DMS79 treated with DMSO at 0.1 percent for 48 hours (cell line): Measurements from ENCODE around the gene AMY2B.
"Not testable (repeated sequence)": the region's sequence is repeated elsewhere in the genome, so short reads cannot be mapped to it uniquely, and the experiment has no call there.

Experiments used
- DNase-seq: peaks from one replicate; lab custom pipeline; 2025; lab: John Stamatoyannopoulos, UW

AMY2B gene

DNA sequence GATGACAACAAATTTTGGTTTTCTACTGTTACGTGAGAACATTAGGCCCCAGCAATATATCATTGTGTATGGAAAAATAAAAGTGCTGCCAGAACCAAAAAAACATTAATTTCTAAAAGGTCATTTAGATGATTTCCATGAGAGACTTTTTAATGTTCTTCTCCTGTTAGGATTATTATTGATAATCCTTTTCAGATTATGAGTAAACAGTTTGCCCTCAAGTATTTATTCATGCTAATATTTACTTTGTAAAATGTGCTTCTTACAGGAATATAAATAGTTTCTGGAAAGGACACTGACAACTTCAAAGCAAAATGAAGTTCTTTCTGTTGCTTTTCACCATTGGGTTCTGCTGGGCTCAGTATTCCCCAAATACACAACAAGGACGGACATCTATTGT lies at the start of gene AMY2B:
Gene AMY2B, plus strand, starts transcription at position 301 of the 400 bp plus-strand sequence. Its CDS starts 14 bp downstream, at position 315.
- DNase-seq: not testable (repeated sequence)

DNA sequence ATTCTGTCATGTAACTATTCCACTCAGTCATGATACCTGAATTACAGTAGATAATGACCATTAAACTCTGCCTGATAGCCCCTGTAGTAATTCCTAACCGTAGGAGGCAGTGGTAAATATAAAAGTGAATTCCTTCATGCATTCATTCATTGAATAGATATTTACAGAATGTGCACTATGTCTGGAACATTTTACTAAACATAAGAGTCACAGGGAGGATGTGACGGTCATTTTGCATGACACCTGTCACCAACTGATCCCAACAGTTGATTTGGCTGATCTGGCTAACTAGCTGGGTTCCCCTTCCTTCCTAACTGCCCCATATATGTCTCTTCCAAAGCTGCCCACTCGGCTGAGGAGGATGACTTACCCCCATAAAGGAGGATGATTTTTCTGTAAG lies 48.0 kb upstream of the AMY2B start:
- DNase-seq: no peak

DNA sequence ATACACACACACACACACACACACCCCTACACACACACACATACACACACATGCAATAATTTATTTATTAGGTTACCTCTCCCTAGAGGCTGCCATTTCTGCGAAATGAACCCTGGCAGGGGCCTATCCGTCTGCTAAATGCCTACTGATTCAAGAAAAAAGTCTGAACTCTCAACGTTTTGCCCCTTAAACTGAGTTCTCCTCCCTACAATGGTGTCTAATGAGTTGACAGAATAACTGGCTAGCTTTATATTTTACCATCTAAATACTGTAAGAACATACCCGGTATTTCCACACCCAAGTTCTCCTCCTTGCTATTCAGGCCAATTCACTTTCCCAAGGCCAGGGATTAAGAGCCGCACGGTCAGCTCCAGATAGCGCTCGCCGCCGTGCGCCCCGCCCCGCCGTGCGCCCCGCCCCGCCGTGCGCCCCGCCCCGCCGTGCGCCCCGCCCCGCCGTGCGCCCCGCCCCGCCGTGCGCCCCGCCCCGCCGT lies 46.2 kb upstream of the AMY2B start:
- peak; percentile 20 for DNase-seq

DNA sequence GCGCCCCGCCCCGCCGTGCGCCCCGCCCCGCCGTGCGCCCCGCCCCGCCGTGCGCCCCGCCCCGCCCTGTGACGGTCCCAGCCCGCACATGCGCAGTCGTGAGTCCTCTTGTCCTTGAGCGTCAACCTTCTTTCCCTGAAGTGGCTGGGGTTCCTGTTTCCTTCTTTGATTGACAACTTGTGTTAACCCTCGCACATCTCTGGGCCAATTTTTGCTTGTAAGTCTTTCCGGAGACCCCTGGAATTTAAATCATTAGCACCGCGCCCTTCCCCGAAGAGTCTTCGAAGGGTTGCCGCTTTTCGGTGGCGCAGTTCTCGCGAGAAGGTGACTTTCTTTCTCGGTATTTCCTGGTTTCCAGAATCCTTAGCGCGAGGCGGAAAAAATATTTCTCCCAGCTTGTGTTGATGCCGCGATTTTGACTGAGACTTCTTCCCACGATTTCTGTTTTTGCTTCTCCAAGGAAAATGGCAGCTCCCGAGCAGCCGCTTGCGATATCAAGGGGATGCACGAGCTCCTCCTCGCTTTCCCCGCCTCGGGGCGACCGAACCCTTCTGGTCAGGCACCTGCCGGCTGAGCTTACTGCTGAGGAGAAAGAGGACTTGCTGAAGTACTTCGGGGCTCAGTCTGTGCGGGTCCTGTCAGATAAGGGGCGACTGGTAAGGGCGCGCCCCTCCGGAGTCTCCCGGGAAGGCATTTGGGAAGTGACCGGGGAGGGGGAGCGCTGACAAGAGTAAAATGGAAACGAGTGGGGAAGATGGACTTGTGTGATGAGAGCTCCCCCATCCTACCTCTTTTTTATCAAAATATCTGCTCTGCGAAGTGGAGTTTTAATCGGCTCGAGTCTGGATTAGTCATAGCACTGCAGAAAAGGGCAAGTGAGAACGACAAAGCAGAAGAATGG lies 45.5 kb upstream of the AMY2B start, which contains the start of gene RNPC3:
Gene RNPC3, plus strand, starts transcription at position 93 of the 901 bp plus-strand sequence. Its CDS starts 372 bp downstream, at position 465.
- peak; percentile 79 for DNase-seq

DNA sequence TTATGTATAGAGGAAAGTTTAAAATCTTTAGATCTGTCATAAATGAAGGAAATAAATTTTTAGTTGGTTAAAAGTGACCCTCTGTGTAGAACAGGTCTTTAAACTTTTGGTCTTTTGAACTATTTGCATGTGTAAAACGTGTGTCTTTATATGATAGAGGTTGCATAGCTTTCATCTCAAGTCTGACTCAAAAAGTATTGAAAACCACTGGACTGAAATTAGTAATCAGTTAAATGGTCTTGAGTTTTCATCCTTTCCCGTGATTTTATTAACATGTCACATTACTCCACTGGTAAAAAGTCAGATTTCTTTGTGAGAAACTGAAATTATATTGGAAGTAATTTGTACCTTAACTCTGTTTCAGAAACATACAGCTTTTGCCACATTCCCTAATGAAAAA lies 44.1 kb upstream of the AMY2B start:
- no peak for DNase-seq

DNA sequence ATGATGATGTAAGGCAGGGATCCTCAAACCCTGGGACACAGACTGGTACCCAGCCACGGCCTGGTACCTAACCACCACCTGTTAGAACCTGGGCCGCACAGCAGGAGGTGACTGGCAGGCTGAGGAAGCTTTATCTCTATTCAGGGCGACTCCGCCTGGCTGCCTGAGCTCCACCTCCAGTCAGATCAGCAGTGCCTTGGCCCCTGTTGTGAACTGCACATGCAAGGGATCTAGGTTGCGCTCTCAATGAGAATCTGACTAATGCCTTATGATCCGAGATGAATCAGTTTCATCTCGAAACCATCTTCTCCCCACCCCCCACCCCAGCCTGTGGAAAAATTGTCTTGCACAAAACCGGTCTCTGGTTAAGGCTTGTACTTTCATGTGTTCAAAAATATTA lies 41.6 kb upstream of the AMY2B start:
- no peak for DNase-seq

DNA sequence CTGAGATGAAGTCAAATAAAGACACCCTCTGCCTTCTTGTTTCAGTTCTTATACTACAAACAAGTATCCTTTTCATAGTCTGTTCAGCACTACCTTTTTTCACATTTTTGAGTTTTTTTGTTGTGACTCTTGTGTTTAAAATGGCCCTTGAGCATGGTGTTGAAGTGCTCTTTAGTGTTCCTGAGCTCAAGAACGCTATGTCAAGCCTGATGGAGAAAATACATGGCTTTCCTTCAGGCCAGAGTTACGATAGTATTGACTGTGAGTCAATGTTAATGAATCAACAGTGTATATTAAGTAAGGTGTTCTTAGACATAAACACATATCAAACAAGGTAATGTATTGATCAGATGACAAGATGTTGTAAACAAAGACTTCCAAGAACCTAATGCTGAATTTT lies 33.2 kb upstream of the AMY2B start:
- no peak for DNase-seq

DNA sequence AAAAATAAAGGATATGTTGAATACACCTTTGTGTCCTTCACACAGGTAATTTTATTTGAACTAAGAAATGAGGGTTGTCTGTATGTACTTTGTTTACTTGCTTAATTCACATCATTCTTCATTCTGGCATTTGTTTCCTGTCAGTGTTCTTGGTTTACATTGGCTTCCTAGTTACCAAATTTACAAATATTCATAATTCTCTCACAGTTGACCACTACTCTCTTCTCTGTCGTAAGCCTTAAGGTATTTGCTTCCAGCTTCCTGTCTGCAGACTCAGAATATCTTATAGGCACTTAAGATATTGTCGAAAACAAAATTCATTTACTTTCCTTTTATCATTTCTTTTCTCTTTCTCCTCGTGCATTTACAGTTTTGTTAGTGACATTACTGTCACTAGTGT lies 30.0 kb upstream of the AMY2B start:
- DNase-seq: no peak

DNA sequence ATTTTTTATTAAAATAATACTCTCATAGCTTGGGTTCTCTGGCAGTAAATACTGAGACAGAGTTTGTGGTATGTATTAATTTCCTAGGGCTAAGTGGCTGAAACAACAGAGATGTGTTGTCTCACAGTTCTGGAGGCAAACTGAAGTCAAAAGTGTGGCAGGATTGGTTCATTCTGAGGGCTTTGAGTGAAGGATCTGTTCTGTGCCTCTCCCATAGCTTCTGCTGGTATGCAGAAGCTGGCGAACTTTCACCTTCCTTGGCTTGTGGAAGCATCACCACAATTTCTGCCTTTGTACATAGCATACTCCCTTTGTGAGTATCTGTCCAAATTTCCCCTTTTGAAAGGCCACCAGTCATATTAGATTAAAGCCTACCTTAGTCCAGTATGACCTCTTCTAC lies 24.9 kb upstream of the AMY2B start:
- DNase-seq: no peak

DNA sequence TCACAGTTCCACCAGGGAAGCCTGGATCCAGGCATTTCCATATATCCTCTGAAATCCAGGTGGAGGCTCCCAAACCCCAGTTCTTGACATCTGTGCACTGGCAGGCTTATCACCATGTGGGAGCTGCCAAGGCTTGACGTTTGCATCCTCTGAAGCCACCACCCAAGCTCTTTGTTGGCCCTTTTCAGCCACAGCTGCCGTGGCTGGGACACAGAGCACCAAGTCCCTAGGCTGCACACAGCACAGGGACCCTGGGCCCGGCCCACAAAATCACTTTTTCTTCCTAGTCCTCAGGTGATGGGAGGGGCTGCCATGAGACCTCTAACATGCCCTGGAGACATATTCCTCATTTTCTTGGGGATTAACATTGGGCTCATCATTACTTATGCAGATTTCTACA lies 23.5 kb upstream of the AMY2B start:
- DNase-seq: no peak

DNA sequence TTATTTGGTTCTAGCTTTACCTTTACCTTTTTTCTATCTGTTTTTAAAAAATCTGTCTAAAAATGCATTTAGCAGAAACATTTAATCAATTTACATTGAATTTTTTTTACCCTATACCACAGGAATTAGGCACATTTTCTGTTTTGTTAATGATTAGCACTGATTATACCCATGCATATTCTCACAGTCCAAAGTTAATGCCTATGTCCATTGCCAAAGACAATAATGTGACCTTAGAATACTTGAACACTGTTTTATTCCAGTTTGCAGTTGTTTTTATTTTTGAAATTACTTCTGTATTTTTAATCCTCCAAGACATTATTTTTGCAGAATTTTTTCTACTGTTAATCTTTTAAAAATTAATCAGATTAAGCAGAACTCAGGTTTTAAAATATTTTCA lies 11.0 kb upstream of the AMY2B start:
- DNase-seq: no peak

DNA sequence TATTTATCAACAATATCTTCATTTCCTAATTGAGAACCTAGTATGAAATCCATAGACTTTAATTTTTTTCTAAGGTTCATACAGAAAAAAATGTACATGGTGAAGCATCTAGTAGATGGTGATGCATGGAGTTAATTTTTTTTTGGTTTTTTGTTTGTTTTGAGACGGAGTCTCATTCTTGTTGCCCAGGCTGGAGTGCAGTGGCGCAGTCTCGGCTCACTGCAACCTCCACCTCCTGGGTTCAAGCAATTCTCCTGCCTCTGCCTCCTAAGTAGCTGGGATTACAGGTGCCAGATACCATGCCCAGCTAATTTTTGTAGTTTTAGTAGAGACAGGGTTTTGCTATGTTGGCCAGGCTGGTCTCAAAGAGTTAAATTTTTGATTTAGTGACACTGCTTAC lies 10.3 kb upstream of the AMY2B start:
- DNase-seq: not testable (repeated sequence)

DNA sequence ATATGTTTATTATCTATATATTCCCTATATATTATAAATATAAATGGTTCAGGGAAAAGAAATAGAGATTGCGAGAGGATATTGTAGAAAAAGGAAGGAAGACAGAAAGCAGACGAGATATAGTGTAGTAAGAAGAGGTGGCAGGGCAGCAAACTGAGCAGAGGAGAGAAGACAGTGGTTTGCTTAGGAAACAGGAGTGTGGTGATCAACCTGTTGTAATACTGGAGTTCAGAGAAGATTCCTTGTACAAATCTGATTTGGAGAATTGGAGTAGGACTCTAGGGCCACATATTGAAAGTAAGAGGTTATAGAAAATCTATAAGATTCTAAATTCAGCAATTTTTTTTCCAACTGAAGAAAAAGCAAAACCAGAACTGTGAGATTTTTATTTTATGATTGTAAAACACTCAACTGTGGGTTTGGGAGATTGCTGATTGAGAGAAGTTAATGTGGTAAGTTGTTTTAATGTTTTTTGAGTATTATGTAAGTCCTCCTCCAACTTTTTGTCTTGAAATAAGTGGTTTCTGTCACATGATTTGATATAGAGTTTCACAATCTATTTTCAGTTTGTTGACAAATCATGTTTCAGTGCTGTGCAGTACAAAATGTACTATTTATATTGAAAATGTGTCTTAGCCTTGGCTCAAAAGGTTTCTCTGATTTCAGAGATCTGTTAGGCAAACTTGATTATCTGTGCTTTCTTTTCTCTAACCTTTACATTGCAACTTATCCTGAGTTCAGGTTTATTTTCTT lies 9.6 kb upstream of the AMY2B start:
- DNase-seq: no peak

DNA sequence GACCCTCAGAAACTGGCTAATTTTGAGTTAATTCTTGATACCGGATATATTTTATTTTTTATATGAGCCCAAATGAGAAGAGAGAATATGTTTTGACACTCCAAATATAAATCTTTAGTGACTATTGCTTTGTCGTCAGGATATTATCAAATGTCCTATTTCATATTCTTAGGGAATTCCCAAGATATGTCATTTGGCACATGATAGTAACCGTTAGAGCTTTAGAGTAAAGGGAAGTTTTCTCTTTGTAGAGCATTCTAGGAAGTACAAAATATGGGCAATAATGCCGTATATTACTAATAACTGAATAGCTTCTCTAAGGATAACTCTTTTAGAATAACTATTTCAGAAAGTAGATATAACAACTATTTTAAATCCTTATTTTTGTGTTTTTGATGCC lies 8.3 kb upstream of the AMY2B start:
- DNase-seq: no peak

DNA sequence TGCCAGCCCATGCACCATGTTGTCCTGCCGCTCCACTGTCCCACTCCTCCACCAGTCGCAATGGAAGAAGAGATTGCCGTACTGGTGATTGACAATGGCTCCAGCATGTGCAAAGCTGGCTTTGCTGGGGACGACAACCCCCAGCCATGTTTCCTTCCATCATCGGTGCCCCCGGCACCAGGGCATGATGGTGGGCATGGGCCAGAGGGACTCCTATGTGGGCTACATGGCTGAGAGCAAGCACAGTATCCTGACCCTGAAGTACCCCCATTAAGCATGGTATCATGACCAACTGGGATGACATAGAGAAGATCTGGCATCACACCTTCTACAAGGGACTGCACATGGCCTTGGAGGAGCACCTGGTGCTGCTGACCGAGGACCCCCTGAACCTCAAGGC lies 1.9 kb upstream of the AMY2B start:
- DNase-seq: no peak

DNA sequence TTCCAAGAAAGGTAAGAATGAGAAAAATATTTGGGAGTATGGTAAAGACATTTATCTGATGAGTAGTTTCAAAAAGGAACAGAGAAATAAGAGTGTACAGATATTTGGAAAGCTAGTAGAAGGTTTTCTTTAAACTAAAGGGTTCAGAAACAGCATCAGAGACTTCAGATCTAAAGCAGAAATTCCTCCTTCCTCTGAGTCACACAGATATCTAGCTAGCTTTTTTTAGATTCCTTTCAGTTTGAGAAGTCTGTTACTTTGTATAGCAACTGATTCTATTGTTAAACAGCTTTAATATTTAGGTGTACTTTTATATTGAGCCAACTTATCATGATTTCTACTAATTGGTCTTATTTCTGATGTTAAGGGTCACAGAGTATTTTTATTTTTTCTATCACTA lies 4.7 kb downstream of the AMY2B start:
- no peak for DNase-seq

DNA sequence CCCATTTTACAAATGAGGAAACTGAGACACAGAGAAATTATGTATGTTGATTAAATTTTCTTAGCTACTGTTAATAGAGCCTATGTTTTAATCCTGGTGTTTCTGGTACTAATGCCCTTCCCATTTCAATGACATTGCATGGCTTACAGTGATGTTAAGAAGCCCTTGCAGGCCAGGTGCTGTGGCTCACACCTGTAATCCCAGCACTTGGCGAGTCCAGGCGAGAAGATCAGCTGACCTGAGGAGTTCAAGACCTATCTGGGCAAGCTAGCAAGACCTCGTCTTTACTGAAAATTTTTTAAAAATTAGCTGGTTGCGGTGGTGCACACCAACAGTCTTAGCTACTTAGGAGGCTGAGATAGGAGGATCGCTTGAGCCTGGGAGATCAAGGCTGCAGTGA lies 5.4 kb downstream of the AMY2B start:
- not testable (repeated sequence) for DNase-seq

DNA sequence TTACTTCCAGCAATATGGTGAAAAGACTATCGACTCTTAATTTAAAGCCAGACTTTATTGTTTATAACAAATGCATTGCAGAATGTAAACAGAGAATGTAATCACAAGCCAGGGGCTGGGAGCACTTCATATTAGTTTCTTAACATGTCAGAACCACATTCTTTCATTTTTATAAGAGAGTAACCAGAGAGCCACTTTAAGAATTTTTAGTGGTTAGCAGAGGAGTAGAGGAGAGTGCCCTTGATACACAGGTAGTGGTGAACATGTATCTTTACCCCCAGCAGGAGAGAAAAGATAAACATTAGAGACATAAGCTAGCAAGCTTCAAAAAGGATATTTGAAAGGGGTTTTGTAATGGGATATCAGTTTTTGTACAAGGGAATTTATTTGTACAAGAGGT lies 11.1 kb downstream of the AMY2B start:
- DNase-seq: peak; percentile 96

DNA sequence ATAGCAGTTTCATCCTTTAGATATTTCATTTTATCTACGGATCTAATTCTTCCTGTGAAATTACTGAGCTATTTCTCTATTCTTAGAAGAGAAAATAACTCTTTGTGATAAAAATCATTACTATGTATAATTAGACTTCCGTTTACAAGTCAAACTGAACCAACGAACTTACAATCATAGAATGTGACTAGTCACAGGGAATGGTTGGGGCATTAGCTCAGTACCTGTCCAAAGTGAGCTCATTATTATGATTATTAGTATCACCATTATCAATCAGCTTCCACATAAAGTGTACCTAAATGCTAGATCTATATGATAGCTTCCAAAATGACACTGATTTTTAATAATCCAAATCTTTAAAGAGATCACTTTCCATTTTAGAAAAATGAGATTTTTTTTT lies 12.5 kb downstream of the AMY2B start:
- DNase-seq: no peak

DNA sequence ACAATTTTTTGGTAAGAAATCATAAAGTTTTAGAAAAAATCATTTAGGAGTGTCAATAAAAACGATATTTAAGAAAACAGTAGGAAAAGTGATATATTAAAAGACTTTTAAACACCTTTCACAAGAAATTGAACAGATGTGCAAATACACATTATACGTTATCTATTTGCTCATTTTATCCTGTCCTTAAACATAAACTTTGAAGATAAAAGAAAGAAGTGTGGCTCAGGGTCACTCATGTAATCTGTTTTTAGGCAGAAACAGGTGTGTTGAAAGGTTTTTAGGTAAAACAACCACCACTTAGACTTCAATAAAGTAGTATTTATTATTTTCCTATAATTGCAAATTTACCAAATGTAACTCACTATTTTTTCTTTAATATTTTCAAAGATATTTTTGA lies 13.1 kb downstream of the AMY2B start:
- DNase-seq: no peak

DNA sequence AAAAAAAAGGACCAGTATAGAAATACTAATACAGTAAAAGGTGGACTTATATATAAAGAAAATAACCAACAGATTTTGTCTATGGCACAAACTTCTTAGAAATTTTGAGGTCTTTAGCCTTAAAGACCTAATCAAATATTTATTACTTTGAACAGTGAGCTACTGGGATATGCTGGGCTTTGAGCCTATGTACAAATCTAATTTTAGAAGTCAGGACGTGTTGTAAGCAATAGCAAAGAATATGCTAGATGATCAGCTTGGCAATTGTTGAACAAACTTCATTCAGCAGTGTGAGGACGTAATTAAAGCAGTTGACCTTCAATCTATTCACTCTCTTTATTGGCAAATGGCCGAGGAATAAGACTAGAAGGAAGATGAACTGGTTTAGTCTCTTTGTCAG lies 31.4 kb downstream of the AMY2B start:
- not testable (repeated sequence) for DNase-seq

DNA sequence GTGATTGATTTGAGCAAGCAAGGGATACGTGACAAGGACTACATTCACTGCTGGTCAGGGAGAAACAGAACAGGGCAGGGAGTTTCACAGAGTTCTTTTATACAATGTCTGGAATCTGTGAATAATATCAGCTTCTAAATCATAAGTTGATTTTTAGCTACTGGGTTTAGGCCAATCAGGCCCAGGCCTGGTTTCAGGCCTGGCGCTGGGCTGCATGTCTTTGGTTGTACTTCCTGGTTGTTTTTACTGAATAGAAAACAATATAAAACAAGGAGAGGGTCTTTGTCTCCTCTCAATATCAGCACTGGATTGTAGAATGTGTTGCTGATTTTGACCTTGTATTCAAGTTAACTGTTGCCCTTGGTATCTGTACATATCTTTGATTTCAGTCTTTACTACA lies 45.0 kb downstream of the AMY2B start:
- no peak for DNase-seq

DNA sequence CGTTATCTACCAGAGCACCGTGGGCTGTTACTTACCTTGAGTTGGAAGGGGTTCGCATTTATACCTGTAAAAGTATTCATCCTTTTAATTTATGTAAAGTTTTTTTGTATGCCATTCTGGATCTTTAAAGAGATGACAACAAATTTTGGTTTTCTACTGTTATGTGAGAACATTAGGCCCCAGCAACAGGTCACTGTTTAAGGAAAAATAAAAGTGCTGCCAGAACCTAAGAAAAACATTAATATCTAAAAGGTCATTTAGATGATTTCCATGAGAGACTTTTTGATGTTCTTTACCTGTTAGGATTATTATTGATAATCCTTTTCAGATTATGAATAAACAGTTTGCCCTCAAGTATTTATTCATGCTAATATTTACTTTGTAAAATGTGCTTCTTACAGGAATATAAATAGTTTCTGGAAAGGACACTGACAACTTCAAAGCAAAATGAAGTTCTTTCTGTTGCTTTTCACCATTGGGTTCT lies 45.6 kb downstream of the AMY2B start, which contains the start of gene AMY2A:
Gene AMY2A, plus strand, starts transcription at position 434 of the 484 bp plus-strand sequence. Its CDS starts 14 bp downstream, at position 448.
- DNase-seq: not testable (repeated sequence)
